Gastrocnemius medialis (tissue), 4 donors: ENCODE data around the gene GPR176.

Experiments used
- POLR2A ChIP-seq, 2 donors: fragments of 450-650 bp; IDR thresholded peaks; one replicate each; pipeline ENCODE4 v1.6.1; 2017; ENCODE audit warnings: antibody characterized with exemption in 2 of 2, mild to moderate bottlenecking in 2 of 2, moderate library complexity in 2 of 2
- TF ChIP-seq, protein P1 (sequence below), 5 experiments: fragments of 450-650 bp in 3 of 5; fragments of 200-600 bp in 2 of 5; sonication (generic) in 2 of 5; IDR thresholded peaks in 4 of 5; conservative IDR thresholded peaks in 1 of 5; 1 replicate in 4 of 5; 2 replicates in 1 of 5; pipeline ENCODE4 v1.5.1; 2016 to 2019; ENCODE audit warnings: antibody characterized with exemption in 5 of 5, mild to moderate bottlenecking in 3 of 5, moderate library complexity in 3 of 5

- TF ChIP-seq, protein P1, sequence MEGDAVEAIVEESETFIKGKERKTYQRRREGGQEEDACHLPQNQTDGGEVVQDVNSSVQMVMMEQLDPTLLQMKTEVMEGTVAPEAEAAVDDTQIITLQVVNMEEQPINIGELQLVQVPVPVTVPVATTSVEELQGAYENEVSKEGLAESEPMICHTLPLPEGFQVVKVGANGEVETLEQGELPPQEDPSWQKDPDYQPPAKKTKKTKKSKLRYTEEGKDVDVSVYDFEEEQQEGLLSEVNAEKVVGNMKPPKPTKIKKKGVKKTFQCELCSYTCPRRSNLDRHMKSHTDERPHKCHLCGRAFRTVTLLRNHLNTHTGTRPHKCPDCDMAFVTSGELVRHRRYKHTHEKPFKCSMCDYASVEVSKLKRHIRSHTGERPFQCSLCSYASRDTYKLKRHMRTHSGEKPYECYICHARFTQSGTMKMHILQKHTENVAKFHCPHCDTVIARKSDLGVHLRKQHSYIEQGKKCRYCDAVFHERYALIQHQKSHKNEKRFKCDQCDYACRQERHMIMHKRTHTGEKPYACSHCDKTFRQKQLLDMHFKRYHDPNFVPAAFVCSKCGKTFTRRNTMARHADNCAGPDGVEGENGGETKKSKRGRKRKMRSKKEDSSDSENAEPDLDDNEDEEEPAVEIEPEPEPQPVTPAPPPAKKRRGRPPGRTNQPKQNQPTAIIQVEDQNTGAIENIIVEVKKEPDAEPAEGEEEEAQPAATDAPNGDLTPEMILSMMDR (IDR thresholded peaks at IDR 0.05 in 4 of 5, conservative IDR thresholded peaks at IDR 0.05 in 1 of 5) = no peak
- no peak for TF ChIP-seq POLR2A (IDR thresholded peaks at IDR 0.05)
These were observed 138.7 kb downstream of the GPR176 start for GRCh38 chr15:39781147-39781966.
